Lower lobe of right lung (tissue), 2 donors: Measurements from ENCODE around the gene FAM219B. TPM values are rescaled to one million over a fixed set of nuclear protein-coding genes. Genes with fewer than 3 reads are reported as not detected.
"Not testable (repeated sequence)": the region's sequence is repeated elsewhere in the genome, so short reads cannot be mapped to it uniquely, and the experiment has no call there.

Experiments used
- ATAC-seq, 2 donors: fragments of 200-7000 bp; cut with Tn5 transposase; one replicate each; pipeline ENCODE4 v1.9.1; 2020 to 2022; ENCODE audit warnings: mild to moderate bottlenecking in 2 of 2, moderate library complexity in 2 of 2
- DNase-seq: peaks from one replicate; pipeline ENCODE4 v3.0.0-alpha.2; 2020
- H3K27ac ChIP-seq: fragments of 200-600 bp; one replicate; pipeline ENCODE4 v1.8.0; 2022
- H3K27me3 ChIP-seq: fragments of 200-600 bp; one replicate; pipeline ENCODE4 v1.8.0; 2022; ENCODE audit warnings: low read depth
- H3K36me3 ChIP-seq: fragments of 200-600 bp; one replicate; pipeline ENCODE4 v1.8.0; 2022; ENCODE audit warnings: mild to moderate bottlenecking
- H3K4me1 ChIP-seq: fragments of 200-600 bp; one replicate; pipeline ENCODE4 v1.8.0; 2022
- H3K4me3 ChIP-seq: fragments of 200-600 bp; one replicate; pipeline ENCODE4 v1.8.0; 2022; ENCODE audit warnings: mild to moderate bottlenecking
- H3K9me3 ChIP-seq: fragments of 200-600 bp; one replicate; pipeline ENCODE4 v1.8.0; 2022
- intact Hi-C: fragments of 100-400 bp; cut with DNase I; formaldehyde crosslinking; loops from one replicate; pipeline ENCODE4 v1.11.0; 2022
- total RNA-seq: library from RNA; stranded (reverse); fragmentation: NEBNext Ultra II Directional; extraction: Animal tissue kit (Norgen Biotek cat#: 25700); gene quantifications from one replicate; pipeline ENCODE4 v1.2.1, GENCODE V29; 2021
- TF ChIP-seq, protein P1 (sequence below): fragments of 200-600 bp; IDR thresholded peaks from one replicate; pipeline ENCODE4 v1.8.0; 2022; ENCODE audit warnings: antibody characterized with exemption, mild to moderate bottlenecking
- donor health status: DM: no; HTN: yes; CAD: no; lungs with severe emphysema.

Gene FAM219B
- total RNA-seq, 1 donor from 2014 or later, result 92.2 TPM

GRCh38 chr15:74889390-74889882 lies 17.2 kb downstream of the FAM219B start:
- TF ChIP-seq, protein P1, sequence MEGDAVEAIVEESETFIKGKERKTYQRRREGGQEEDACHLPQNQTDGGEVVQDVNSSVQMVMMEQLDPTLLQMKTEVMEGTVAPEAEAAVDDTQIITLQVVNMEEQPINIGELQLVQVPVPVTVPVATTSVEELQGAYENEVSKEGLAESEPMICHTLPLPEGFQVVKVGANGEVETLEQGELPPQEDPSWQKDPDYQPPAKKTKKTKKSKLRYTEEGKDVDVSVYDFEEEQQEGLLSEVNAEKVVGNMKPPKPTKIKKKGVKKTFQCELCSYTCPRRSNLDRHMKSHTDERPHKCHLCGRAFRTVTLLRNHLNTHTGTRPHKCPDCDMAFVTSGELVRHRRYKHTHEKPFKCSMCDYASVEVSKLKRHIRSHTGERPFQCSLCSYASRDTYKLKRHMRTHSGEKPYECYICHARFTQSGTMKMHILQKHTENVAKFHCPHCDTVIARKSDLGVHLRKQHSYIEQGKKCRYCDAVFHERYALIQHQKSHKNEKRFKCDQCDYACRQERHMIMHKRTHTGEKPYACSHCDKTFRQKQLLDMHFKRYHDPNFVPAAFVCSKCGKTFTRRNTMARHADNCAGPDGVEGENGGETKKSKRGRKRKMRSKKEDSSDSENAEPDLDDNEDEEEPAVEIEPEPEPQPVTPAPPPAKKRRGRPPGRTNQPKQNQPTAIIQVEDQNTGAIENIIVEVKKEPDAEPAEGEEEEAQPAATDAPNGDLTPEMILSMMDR, result no peak
- Histone ChIP-seq H3K9me3 (no peaks in the 10 kb centered on the region), H3K27me3 (no peaks in the 10 kb centered on the region), H3K4me1 (peaks cover 20% of the 10 kb centered on the region), H3K27ac (peak overlapping the region; percentile 81), H3K36me3 (peaks cover 19% of the 10 kb centered on the region), H3K4me3 (peak overlapping the region; percentile 99)
- intact Hi-C loops, result no loop called here
- DNase-seq (peak; percentile 59), ATAC-seq (peak; percentile 51 to 71)

DNA sequence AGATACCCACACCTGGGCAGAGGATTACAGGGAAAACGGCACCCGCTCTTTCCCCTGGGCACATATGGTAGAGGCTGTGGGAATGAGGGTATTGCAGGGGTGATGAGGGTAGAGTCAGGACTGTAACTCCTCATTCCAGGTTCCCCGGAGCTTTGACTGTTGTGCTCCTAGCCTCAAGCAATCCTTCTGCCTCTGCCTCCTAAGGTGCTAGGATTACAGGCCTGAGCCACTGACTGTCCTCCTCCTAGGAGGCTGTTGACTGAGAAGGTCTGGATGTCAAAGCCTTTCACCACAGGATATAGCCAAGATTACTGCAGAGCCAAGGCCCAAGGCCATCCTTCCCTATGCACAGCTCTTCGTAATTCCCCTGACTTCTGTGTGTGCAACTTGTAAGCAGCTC lies 17.9 kb downstream of the FAM219B start:
- DNase-seq (no peak), ATAC-seq (no peak)
- H3K36me3 ChIP-seq, result peaks cover 19% of the 10 kb centered on the region
- intact Hi-C loops, result no loop called here
- no peak overlapping the region for H3K27ac ChIP-seq
- no peaks in the 10 kb centered on the region for H3K9me3 ChIP-seq
- H3K4me3 ChIP-seq, result no peak overlapping the region
- TF ChIP-seq, protein P1, result no peak
- H3K27me3 ChIP-seq, result no peaks in the 10 kb centered on the region
- H3K4me1 ChIP-seq, result peaks cover 25% of the 10 kb centered on the region

DNA sequence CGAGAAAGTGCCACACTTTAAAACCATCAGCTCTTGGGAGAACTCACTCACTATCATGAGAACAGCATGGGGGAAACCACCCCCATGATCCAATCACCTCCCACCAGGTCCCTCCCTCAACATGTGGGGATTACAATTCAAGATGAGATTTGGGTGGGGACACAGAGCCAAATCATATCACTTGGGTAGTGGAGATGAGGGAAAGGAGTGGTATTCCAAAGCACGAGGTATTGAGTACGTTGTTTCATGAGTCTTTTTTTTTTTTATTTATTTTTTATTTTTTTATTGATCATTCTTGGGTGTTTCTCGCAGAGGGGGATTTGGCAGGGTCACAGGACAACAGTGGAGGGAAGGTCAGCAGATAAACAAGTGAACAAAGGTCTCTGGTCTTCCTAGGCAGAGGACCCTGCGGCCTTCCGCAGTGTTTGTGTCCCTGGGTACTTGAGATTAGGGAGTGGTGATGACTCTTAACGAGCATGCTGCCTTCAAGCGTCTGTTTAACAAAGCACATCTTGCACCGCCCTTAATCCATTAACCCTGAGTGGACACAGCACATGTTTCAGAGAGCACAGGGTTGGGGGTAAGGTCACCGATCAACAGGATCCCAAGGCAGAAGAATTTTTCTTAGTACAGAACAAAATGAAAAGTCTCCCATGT lies 19.0 kb downstream of the FAM219B start:
- H3K36me3 ChIP-seq, DNase-seq, ATAC-seq, H3K27me3 ChIP-seq, intact Hi-C loops, H3K4me3 ChIP-seq, H3K27ac ChIP-seq, H3K9me3 ChIP-seq: not testable (repeated sequence)
- peaks cover 25% of the 10 kb centered on the region for H3K4me1 ChIP-seq

DNA sequence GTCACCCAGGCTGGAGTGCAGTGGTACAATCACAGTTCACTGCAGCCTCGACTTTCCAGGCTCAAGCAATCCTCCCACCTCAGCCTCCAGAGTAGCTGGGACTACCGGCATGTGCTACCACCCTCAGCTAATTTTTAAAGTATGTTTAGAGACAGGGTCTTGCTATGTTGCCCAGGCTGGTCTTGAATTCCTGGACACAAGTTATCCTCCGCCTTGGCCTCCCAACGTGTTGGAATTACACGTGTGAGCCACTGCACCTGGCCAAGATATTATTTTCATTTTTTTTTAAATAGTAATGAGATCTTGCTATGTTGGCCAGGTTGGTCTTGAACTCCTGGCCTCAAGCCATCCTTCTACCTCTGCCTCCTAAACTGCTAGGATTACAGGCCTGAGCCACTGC lies 21.2 kb downstream of the FAM219B start:
- ATAC-seq, result no peak
- TF ChIP-seq, protein P1, result no peak
- Histone ChIP-seq H3K9me3 (no peaks in the 10 kb centered on the region), H3K27me3 (no peaks in the 10 kb centered on the region), H3K4me3 (no peak overlapping the region), H3K4me1 (peaks cover 18% of the 10 kb centered on the region), H3K27ac (no peak overlapping the region), H3K36me3 (no peaks in the 10 kb centered on the region)
- DNase-seq, result no peak
- intact Hi-C loops, result no loop called here

- Histone ChIP-seq H3K4me1 (peaks cover 15% of the 10 kb centered on the region), H3K27me3 (no peaks in the 10 kb centered on the region), H3K4me3 (no peak overlapping the region), H3K9me3 (no peaks in the 10 kb centered on the region), H3K36me3 (no peaks in the 10 kb centered on the region), H3K27ac (no peak overlapping the region)
- ATAC-seq (no peak), DNase-seq (no peak)
- intact Hi-C loops, result no loop called here
- TF ChIP-seq, protein P1, result no peak
Observed at GRCh38 chr15:74884428-74885223, 22.0 kb downstream of the FAM219B start.

DNA sequence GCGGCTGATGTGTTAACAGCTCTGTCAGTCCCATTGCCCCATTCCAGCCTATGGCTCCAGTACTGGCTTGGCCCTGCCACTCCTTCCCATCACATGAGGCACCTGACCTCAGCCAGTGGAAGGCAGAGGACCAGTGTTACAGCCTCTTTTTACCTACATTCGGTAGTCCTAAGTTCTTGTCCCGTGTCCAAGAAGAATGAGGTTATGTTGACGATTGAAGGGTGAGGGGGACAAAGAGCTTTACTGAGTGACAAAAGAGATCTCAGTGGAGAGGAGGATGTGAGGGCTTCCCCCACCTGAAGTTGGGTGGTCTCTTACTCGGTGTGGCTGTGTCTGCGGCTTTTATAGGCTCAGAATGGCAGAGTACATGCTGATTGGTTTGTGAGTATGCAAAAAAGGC lies 24.1 kb downstream of the FAM219B start:
- Histone ChIP-seq H3K27me3 (no peaks in the 10 kb centered on the region), H3K9me3 (no peaks in the 10 kb centered on the region), H3K4me3 (no peak overlapping the region), H3K27ac (no peak overlapping the region), H3K36me3 (no peaks in the 10 kb centered on the region), H3K4me1 (peaks cover 5% of the 10 kb centered on the region)
- TF ChIP-seq, protein P1, result no peak
- intact Hi-C loops, result no loop called here
- no peak for DNase-seq
- ATAC-seq, result no peak
